ENCODE data around the gene OVCH1. TPM values are rescaled to one million over a fixed set of nuclear protein-coding genes. Genes with fewer than 3 reads are reported as not detected.
A peak's percentile ranks its signal among the peaks of the same experiment; 100 is the strongest.

OVCH1 gene
- total RNA-seq, 4 donors from 2014 or later = 0.22 to 3.0 (median 0.28) TPM

- 1% methylated on average over 37 to 51 of the region's 55 CpGs for WGBS, 2 donors
- peak; percentile 44 to 77 for TF ChIP-seq POLR2A (IDR thresholded peaks at IDR 0.05)
- TF ChIP-seq, protein P1, sequence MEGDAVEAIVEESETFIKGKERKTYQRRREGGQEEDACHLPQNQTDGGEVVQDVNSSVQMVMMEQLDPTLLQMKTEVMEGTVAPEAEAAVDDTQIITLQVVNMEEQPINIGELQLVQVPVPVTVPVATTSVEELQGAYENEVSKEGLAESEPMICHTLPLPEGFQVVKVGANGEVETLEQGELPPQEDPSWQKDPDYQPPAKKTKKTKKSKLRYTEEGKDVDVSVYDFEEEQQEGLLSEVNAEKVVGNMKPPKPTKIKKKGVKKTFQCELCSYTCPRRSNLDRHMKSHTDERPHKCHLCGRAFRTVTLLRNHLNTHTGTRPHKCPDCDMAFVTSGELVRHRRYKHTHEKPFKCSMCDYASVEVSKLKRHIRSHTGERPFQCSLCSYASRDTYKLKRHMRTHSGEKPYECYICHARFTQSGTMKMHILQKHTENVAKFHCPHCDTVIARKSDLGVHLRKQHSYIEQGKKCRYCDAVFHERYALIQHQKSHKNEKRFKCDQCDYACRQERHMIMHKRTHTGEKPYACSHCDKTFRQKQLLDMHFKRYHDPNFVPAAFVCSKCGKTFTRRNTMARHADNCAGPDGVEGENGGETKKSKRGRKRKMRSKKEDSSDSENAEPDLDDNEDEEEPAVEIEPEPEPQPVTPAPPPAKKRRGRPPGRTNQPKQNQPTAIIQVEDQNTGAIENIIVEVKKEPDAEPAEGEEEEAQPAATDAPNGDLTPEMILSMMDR (IDR thresholded peaks at IDR 0.05) = no peak
- H3K27ac ChIP-seq = peak within 1 kb of the TSS; percentile 57 to 86 (median 83)
- no peaks in the 10 kb centered on the region for H3K9me3 ChIP-seq
- peak within 1 kb of the TSS; percentile 57 to 72 (median 64) for H3K4me3 ChIP-seq (replicated peaks in 1 of 3)
- no peaks in the 10 kb centered on the region for H3K27me3 ChIP-seq
- H3K36me3 ChIP-seq = no peaks in the 10 kb centered on the region
- DNase-seq = peak; percentile 91 to 92
- intact Hi-C loops (cut with DNase I) = no loop called here
- H3K4me1 ChIP-seq = peaks cover 4 to 7% of the 10 kb centered on the region in 2 donors
Observed at GRCh38 chr12:29380536-29381523, 116.7 kb downstream of the OVCH1 start, which contains the start of gene ERGIC2. Gene ERGIC2, minus strand, starts transcription at chr12:29381172. Its CDS starts 9,539 bp downstream, at chr12:29371633.

Other genes starting within 250 kb of the OVCH1 start
- gene ERGIC2, start 116.5 kb downstream of the OVCH1 start, total RNA-seq = 10 to 100 TPM; 37.1 to 82.1 (median 62.4) TPM

Data from thyroid gland (tissue), 4 donors.